ENCODE measurements around the gene MBL2.

The MBL2 gene

GRCh38 chr10:52739380-52740154, 33.0 kb downstream of the MBL2 start:
- in situ Hi-C loops (cut with MboI; ENCODE audit: low pct_unique_long_range_greater_than_20kb, low sequenced_read_pairs, unreplicated experiment), result loop anchor here (25.0 kb wide), 1 partner anchor 98 kb away; no protein-coding TSS in a partner anchor
- no peak for DNase-seq (ENCODE audit: low spot score)
- TF ChIP-seq CTCF (IDR thresholded peaks at IDR 0.05; ENCODE audit: extremely low read depth, insufficient read depth, missing control alignments), result no peak

GRCh38 chr10:52738951-52739350, 33.6 kb downstream of the MBL2 start:
- in situ Hi-C loops (cut with MboI; ENCODE audit: low pct_unique_long_range_greater_than_20kb, low sequenced_read_pairs, unreplicated experiment), result loop anchor here (25.0 kb wide), 1 partner anchor 98 kb away; no protein-coding TSS in a partner anchor
- no peak for DNase-seq (ENCODE audit: low spot score)
- TF ChIP-seq CTCF (IDR thresholded peaks at IDR 0.05; ENCODE audit: extremely low read depth, insufficient read depth, missing control alignments), result no peak

GRCh38 chr10:52729271-52730104, 43.1 kb downstream of the MBL2 start:
- DNase-seq (ENCODE audit: low spot score), result peak; percentile 47
- TF ChIP-seq CTCF (IDR thresholded peaks at IDR 0.05; ENCODE audit: extremely low read depth, insufficient read depth, missing control alignments), result peak; percentile 54
- in situ Hi-C loops (cut with MboI; ENCODE audit: low pct_unique_long_range_greater_than_20kb, low sequenced_read_pairs, unreplicated experiment), result loop anchor here (25.0 kb wide), 1 partner anchor 108 kb away; no protein-coding TSS in a partner anchor

- DNase-seq (ENCODE audit: low spot score), result no peak
- no peak for TF ChIP-seq CTCF (IDR thresholded peaks at IDR 0.05; ENCODE audit: extremely low read depth, insufficient read depth, missing control alignments)
- in situ Hi-C loops (cut with MboI; ENCODE audit: low pct_unique_long_range_greater_than_20kb, low sequenced_read_pairs, unreplicated experiment), result no loop called here
These were observed 52.6 kb downstream of the MBL2 start for GRCh38 chr10:52720018-52720417.
